HepG2 (cell line): ENCODE data around the gene NTM. TPM values are rescaled to one million over a fixed set of nuclear protein-coding genes. Genes with fewer than 3 reads are reported as not detected.

Experiments used
- ATAC-seq: fragments of 200-7000 bp; cut with Tn5 transposase; 3 replicates; pipeline ENCODE4 v1.9.1; 2020; ENCODE audit warnings: mild to moderate bottlenecking, moderate library complexity
- BruUV-seq: library from RNA; stranded (reverse); fragments of 400-500 nt; replicated peaks from 2 replicates; lab custom pipeline; 2021; lab: Mats Ljungman, UMichigan
- CTCF ChIA-PET: fragments of 300-600 bp; formaldehyde crosslinking; extraction: SDS; loops from one replicate; lab custom pipeline; 2021; ENCODE audit warnings: low total read pairs, inconsistent platforms, low intra/inter-chr PET ratio; lab: Yijun Ruan, JAX
- POLR2A ChIA-PET: fragments of 350-600 bp; sonication (Branson Sonifier 250); formaldehyde crosslinking; loops from one replicate; lab custom pipeline; 2020; ENCODE audit warnings: antibody characterized with exemption, inconsistent platforms; lab: Yijun Ruan, JAX
- DNase-seq: peaks from one replicate; pipeline ENCODE4 v3.0.0-alpha.2; 2015; ENCODE audit warnings: low spot score
- FAIRE-seq: peaks from 3 replicates; lab custom pipeline; 2011; peaks lifted over from hg19 to GRCh38; lab: Jason Lieb, UNC
- H2AFZ ChIP-seq: one replicate; pipeline ENCODE4 v1.6.1; 2011; ENCODE audit warnings: low read length, inconsistent platforms
- H3K27ac ChIP-seq: fragments of 300-600 bp; 3 replicates; pipeline ENCODE4 v1.8.0; 2011; ENCODE audit warnings: mixed run types, mild to moderate bottlenecking, mixed read lengths, low read length, inconsistent platforms; ENCODE audit not compliant: insufficient read depth; ENCODE audit errors: extremely low read length
- H3K27me3 ChIP-seq, 2 experiments: fragments of 200-600 bp in 1 of 2; 2 replicates in 1 of 2; 3 replicates in 1 of 2; pipeline versions ENCODE4 v1.6.0 to v1.8.0; 2011; ENCODE audit warnings: low read length in 2 of 2, mild to moderate bottlenecking in 2 of 2, moderate library complexity in 2 of 2, inconsistent platforms in 1 of 2; ENCODE audit not compliant: insufficient read depth in 2 of 2, control insufficient read depth in 1 of 2
- H3K36me3 ChIP-seq, 2 experiments: fragments of 200-600 bp in 1 of 2; replicated peaks in 1 of 2; 2 replicates in 1 of 2; 3 replicates in 1 of 2; pipeline versions ENCODE4 v1.5.1 to v1.8.0; 2011; ENCODE audit warnings: low read length in 2 of 2, inconsistent platforms in 1 of 2; ENCODE audit not compliant: insufficient read depth in 2 of 2, control insufficient read depth in 1 of 2
- H3K4me1 ChIP-seq: 2 replicates; pipeline ENCODE4 v1.5.1; 2012; ENCODE audit warnings: low read length, inconsistent platforms; ENCODE audit not compliant: insufficient read depth
- H3K4me2 ChIP-seq: 2 replicates; pipeline ENCODE4 v1.6.0; 2011; ENCODE audit warnings: low read depth, low read length, inconsistent platforms
- H3K4me3 ChIP-seq, 3 experiments: fragments of 200-600 bp in 1 of 3; sonication (generic), shearing (Covaris generic) in 1 of 3; replicated peaks in 1 of 3; 2 replicates each; pipeline ENCODE4 v1.5.1; 2011 to 2016; ENCODE audit warnings: low read length in 3 of 3, inconsistent platforms in 2 of 3, low read depth in 2 of 3, mild to moderate bottlenecking in 2 of 3, control low read depth in 1 of 3, mixed read lengths in 1 of 3; ENCODE audit not compliant: insufficient read depth in 1 of 3
- H3K79me2 ChIP-seq: one replicate; pipeline ENCODE4 v1.6.1; 2011; ENCODE audit warnings: low read length, inconsistent platforms; ENCODE audit not compliant: insufficient read depth
- H3K9ac ChIP-seq: 2 replicates; pipeline ENCODE4 v1.6.0; 2011; ENCODE audit warnings: mild to moderate bottlenecking, low read depth, low read length, inconsistent platforms; ENCODE audit not compliant: insufficient read depth
- H3K9me3 ChIP-seq: 2 replicates; pipeline ENCODE4 v1.5.1; 2012; ENCODE audit warnings: mild to moderate bottlenecking, low read length
- H4K20me1 ChIP-seq: 2 replicates; pipeline ENCODE4 v1.6.0; 2011; ENCODE audit warnings: inconsistent platforms, mild to moderate bottlenecking, low read length, moderate library complexity; ENCODE audit not compliant: insufficient read depth
- CC2D1A ChIP-seq: sonication (generic); formaldehyde crosslinking; IDR thresholded peaks from 2 replicates; pipeline ENCODE4 v1.8.1; 2023; ENCODE audit warnings: mild to moderate bottlenecking, missing genetic modification reagents
- CENPBD1 ChIP-seq: sonication (generic); formaldehyde crosslinking; IDR thresholded peaks from 2 replicates; pipeline ENCODE4 v1.8.0; 2022; ENCODE audit warnings: missing genetic modification reagents, low read depth, mild to moderate bottlenecking, borderline replicate concordance
- EP300 ChIP-seq, 3 experiments: sonication (generic) in 1 of 3; formaldehyde crosslinking in 1 of 3; IDR thresholded peaks; 2 replicates each; pipeline versions ENCODE4 v1.5.1 to v1.6.1; 2011 to 2020; ENCODE audit warnings: low read depth in 2 of 3, low read length in 2 of 3, borderline replicate concordance in 1 of 3, improper control_type of control experiment in 1 of 3, mild to moderate bottlenecking in 1 of 3, missing genetic modification reagents in 1 of 3, moderate library complexity in 1 of 3
- NFRKB ChIP-seq: fragments of 450-650 bp; IDR thresholded peaks from 2 replicates; pipeline ENCODE4 v1.6.1; 2017
- NONO ChIP-seq, 2 experiments: fragments of 450-650 bp in 1 of 2; sonication (generic) in 1 of 2; formaldehyde crosslinking in 1 of 2; IDR thresholded peaks in 1 of 2; conservative IDR thresholded peaks in 1 of 2; 2 replicates each; pipeline versions ENCODE4 v1.6.1 to v1.8.0; 2017 to 2022; ENCODE audit warnings: mild to moderate bottlenecking in 1 of 2, missing genetic modification reagents in 1 of 2, moderate library complexity in 1 of 2
- RFX5 ChIP-seq: IDR thresholded peaks from 2 replicates; pipeline ENCODE4 v1.6.1; 2011; ENCODE audit warnings: low read depth, low read length, improper control_type of control experiment
- RFXAP ChIP-seq: sonication (generic); formaldehyde crosslinking; IDR thresholded peaks from 2 replicates; pipeline ENCODE4 v1.4.0; 2020; ENCODE audit warnings: missing genetic modification reagents, borderline replicate concordance
- TEAD2 ChIP-seq: sonication (generic); formaldehyde crosslinking; IDR thresholded peaks from 2 replicates; pipeline ENCODE4 v1.9.0; 2021; ENCODE audit warnings: missing genetic modification reagents
- ZNF879 ChIP-seq: sonication (generic); formaldehyde crosslinking; IDR thresholded peaks from 2 replicates; pipeline ENCODE4 v1.8.1; 2023; ENCODE audit warnings: missing genetic modification reagents
- WGBS: methylation state at CpG from one replicate; pipeline ENCODE4 v1.1.6; 2017; ENCODE audit warnings: low lambda C conversion rate; 5-methylcytosine and 5-hydroxymethylcytosine counted together
- in situ Hi-C: cut with HindIII; loops from 2 replicates; pipeline ENCODE4 v1.10.0; 2017; ENCODE audit warnings: low pct_unique_long_range_greater_than_20kb; ENCODE audit not compliant: extremely low pct_ligation_motif_present
- intact Hi-C: fragments of 100-400 bp; cut with micrococcal nuclease; formaldehyde crosslinking; loops from one replicate; pipeline ENCODE4 v1.10.0; 2022; ENCODE audit not compliant: unreplicated experiment
- polyA plus RNA-seq, 8 experiments: library from polyadenylated mRNA; depleted of rRNA in 3 of 8; stranded (reverse) in 7 of 8; unstranded in 1 of 8; fragments of >200 nt; fragmentation: Illumina TruSeq in 4 of 8; extraction: Trizol in 4 of 8; gene quantifications; 2 replicates each; pipeline versions ENCODE4 v1.2.1 to v1.2.3, GENCODE V29; 2011 to 2016; ENCODE audit warnings: low read depth in 4 of 8, missing spikeins in 1 of 8, mixed read lengths in 1 of 8; ENCODE audit not compliant: insufficient read depth in 1 of 8
- total RNA-seq, 5 experiments: library from RNA; depleted of rRNA; stranded (reverse); fragments of >200 nt; fragmentation: Illumina TruSeq; extraction: Trizol; gene quantifications; 2 replicates each; pipeline ENCODE4 v1.2.3, GENCODE V29; 2016; ENCODE audit warnings: low read depth in 1 of 5
- TF ChIP-seq, protein P1 (sequence below): sonication (generic); formaldehyde crosslinking; IDR thresholded peaks from 2 replicates; pipeline ENCODE4 v1.4.0; 2020; ENCODE audit warnings: mild to moderate bottlenecking, low read depth, missing genetic modification reagents
- TF ChIP-seq, protein P2 (sequence below): sonication (generic); formaldehyde crosslinking; IDR thresholded peaks from 2 replicates; pipeline ENCODE4 v1.5.1; 2020; ENCODE audit warnings: mild to moderate bottlenecking, missing genetic modification reagents, borderline replicate concordance
- TF ChIP-seq, protein P3 (sequence below): IDR thresholded peaks from 2 replicates; pipeline ENCODE4 v1.6.1; 2016; ENCODE audit warnings: low read depth, borderline replicate concordance

Gene NTM
- total and polyA plus RNA-seq, 2 of the 13 experiments (the other 11 are each of a cell fraction or from before 2014, with no cell fraction given): not detected

GRCh38 chr11:131800452-131800851 is 430.0 kb downstream of the NTM start:
- no peaks in the 10 kb centered on the region for H3K9me3 ChIP-seq
- POLR2A ChIA-PET: no interaction called here
- H3K79me2 ChIP-seq: no peaks in the 10 kb centered on the region
- no peak for FAIRE-seq
- H3K4me3 ChIP-seq: no peak overlapping the region
- H4K20me1 ChIP-seq: no peaks in the 10 kb centered on the region
- CTCF ChIA-PET: no interaction called here
- no TSS peak for BruUV-seq
- intact Hi-C loops (no loop called here), in situ Hi-C loops (no loop called here)
- H3K27me3 ChIP-seq: peaks cover 3 to 12% of the 10 kb centered on the region in 2 experiments; a peak in 1 of 5 replicates
- H3K36me3 ChIP-seq: no peaks in the 10 kb centered on the region
- H3K4me1 ChIP-seq: no peaks in the 10 kb centered on the region
- H3K9ac ChIP-seq: no peak overlapping the region
- WGBS: 0% methylated on average over 2 of the region's 2 CpGs
- H3K4me2 ChIP-seq: no peak overlapping the region
- H3K27ac ChIP-seq: no peak overlapping the region
- DNase-seq: no peak
- ATAC-seq: no peak
- H2AFZ ChIP-seq: no peak overlapping the region
- TF ChIP-seq ZNF879 (CRISPR knock-in tag): no peak
- TF ChIP-seq, all 625 proteins: peak for 0

DNA sequence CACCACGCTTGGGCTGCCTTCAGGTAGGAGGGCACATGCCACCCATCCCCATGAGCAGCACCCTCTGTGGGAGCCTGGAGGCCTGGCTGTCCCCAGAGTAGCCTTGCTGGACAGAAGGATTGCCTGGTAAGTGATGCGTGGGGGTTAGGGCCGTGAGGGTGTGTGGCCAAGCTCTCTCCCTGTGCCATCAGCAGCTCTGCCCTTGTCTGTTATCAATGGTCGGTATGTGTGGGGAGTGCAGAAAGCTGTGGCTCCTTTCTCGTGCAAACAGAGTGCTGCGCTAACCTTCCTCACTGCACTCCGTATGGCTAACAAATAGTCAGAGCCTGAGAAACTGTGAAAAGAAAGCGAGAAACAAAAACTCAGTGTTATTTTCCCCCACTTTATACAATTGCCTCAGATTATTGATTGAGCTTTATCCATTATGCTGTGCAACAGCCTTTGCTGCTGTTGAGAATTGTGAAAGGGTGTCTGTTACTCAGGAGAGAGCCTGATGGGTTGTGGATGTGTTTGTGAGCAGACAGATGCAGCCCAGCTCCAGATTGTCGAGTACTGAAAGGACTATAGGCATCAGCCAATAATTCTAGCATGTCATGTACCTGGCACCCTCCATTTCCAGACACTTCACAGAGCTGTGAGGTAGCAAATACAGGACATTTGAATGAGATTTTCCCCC is 432.2 kb downstream of the NTM start:
- POLR2A ChIA-PET: no interaction called here
- no peaks in the 10 kb centered on the region for H4K20me1 ChIP-seq
- H3K9me3 ChIP-seq: no peaks in the 10 kb centered on the region
- intact Hi-C loops (no loop called here), in situ Hi-C loops (no loop called here)
- H3K27me3 ChIP-seq: peaks cover 0 to 5% of the 10 kb centered on the region in 2 experiments; a peak in 1 of 5 replicates
- CTCF ChIA-PET: no interaction called here
- no TSS peak for BruUV-seq
- H2AFZ ChIP-seq: no peak overlapping the region
- H3K4me3 ChIP-seq: no peak overlapping the region
- no peaks in the 10 kb centered on the region for H3K79me2 ChIP-seq
- no peak overlapping the region for H3K9ac ChIP-seq
- 1% methylated on average over 8 of the region's 9 CpGs for WGBS
- H3K4me1 ChIP-seq: no peaks in the 10 kb centered on the region
- H3K27ac ChIP-seq: no peak overlapping the region
- no peaks in the 10 kb centered on the region for H3K36me3 ChIP-seq
- no peak for DNase-seq
- no peak overlapping the region for H3K4me2 ChIP-seq
- ATAC-seq: no peak
- FAIRE-seq: no peak
- TF ChIP-seq RFX5 (no peak), NONO (IDR thresholded peaks at IDR 0.05) (no peak), NONO (CRISPR knock-in tag; conservative IDR thresholded peaks at IDR 0.05) (no peak), TEAD2 (CRISPR knock-in tag) (no peak), EP300 (IDR thresholded peaks at IDR 0.05; ENCODE audit: low read depth in 2 of 2, low read length in 2 of 2) (no peak), EP300 (CRISPR knock-in tag; IDR thresholded peaks at IDR 0.05; ENCODE audit: borderline replicate concordance) (no peak), CENPBD1 (CRISPR knock-in tag) (no peak), RFXAP (CRISPR knock-in tag) (no peak), CC2D1A (no peak), NFRKB (no peak)
- TF ChIP-seq, protein P1, sequence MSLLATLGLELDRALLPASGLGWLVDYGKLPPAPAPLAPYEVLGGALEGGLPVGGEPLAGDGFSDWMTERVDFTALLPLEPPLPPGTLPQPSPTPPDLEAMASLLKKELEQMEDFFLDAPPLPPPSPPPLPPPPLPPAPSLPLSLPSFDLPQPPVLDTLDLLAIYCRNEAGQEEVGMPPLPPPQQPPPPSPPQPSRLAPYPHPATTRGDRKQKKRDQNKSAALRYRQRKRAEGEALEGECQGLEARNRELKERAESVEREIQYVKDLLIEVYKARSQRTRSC (CRISPR knock-in tag): no peak
- TF ChIP-seq, protein P2, sequence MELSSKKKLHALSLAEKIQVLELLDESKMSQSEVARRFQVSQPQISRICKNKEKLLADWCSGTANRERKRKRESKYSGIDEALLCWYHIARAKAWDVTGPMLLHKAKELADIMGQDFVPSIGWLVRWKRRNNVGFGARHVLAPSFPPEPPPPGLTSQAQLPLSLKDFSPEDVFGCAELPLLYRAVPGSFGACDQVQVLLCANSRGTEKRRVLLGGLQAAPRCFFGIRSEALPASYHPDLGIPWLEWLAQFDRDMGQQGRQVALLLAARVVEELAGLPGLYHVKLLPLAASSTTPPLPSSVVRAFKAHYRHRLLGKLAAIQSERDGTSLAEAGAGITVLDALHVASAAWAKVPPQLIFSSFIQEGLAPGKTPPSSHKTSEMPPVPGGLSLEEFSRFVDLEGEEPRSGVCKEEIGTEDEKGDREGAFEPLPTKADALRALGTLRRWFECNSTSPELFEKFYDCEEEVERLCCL: no peak
- TF ChIP-seq, protein P3, sequence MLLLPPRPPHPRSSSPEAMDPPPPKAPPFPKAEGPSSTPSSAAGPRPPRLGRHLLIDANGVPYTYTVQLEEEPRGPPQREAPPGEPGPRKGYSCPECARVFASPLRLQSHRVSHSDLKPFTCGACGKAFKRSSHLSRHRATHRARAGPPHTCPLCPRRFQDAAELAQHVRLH (CRISPR knock-in tag): no peak
